Measurements from ENCODE around the gene BOLA1. TPM values are rescaled to one million over a fixed set of nuclear protein-coding genes. Genes with fewer than 3 reads are reported as not detected.

BOLA1 gene
- total RNA-seq, 1 experiment from 2014 or later = 20.4 TPM

DNA sequence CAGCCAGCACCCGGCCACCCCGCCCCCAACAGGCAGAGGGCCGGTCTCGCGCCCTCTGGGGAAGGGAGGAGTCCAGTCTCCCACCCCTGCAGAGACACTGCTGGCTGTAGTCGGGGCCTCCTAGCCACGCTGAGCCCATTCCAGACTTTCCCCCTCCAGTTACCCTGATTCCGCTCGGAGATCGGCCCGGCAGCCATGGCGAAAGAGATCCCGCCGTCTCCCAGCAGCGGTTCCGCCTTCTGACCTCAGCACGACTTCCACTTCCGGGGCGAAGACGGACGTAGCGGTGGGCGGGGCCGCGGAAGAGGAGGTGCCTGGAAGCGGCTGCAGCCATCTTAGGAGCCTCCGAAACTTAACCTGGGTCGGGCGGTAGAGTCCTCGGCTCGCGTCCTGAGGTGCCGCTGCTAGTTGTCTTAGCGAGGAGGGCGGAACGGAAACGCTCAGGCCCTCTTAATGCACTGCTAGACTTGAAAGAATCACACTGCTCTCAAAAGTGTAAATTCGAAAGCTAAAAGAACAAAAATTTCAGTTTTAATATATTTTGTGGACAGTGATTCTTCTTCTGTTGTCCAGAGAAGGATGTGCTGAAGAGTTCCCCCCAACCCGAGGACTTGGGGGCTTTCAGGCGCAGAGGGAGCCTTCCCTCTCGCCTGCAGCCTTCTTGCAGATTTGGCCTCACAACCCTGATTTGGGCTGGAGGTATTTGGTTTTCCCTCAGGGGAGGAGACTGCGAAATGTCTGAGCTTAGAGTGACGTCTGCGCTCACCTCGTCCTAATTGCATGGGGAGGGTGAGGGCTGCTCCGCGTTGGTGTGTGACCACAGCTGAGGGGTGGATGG lies 28.4 kb downstream of the BOLA1 start, which contains the start of gene SF3B4 (continued):
- TF ChIP-seq, protein P1, sequence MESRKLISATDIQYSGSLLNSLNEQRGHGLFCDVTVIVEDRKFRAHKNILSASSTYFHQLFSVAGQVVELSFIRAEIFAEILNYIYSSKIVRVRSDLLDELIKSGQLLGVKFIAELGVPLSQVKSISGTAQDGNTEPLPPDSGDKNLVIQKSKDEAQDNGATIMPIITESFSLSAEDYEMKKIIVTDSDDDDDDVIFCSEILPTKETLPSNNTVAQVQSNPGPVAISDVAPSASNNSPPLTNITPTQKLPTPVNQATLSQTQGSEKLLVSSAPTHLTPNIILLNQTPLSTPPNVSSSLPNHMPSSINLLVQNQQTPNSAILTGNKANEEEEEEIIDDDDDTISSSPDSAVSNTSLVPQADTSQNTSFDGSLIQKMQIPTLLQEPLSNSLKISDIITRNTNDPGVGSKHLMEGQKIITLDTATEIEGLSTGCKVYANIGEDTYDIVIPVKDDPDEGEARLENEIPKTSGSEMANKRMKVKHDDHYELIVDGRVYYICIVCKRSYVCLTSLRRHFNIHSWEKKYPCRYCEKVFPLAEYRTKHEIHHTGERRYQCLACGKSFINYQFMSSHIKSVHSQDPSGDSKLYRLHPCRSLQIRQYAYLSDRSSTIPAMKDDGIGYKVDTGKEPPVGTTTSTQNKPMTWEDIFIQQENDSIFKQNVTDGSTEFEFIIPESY (IDR thresholded peaks at IDR 0.05; ENCODE audit: extremely low read depth, insufficient replicate concordance, low read length) = peak; percentile 6
- TF ChIP-seq TCF7L2 (IDR thresholded peaks at IDR 0.05; ENCODE audit: borderline replicate concordance, extremely low read depth, insufficient read depth, insufficient read length) = peak; percentile 16
- TF ChIP-seq EZH2phosphoT487 (IDR thresholded peaks at IDR 0.05; ENCODE audit: borderline replicate concordance) = no peak
- no peak for TF ChIP-seq FOSL1 (IDR thresholded peaks at IDR 0.05; ENCODE audit: low read depth)

DNA sequence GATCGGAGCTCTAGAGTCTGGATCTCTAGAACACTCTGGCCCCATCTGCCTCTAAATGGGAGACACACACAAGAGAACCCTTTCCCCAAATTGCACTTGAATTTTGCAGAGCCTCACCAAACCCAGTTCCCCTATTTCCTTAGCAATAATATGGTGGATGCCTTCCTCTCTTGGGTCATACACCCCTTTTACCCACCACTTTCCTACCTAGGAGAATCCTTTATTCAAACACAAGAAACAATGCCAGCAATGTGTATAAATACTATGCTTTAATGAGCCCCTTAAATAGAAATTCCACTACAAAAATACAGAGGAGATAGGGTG lies 29.0 kb downstream of the BOLA1 start:
- peaks cover 30 to 34% of the 10 kb centered on the region in 2 experiments; a peak in 3 of 4 replicates for H3K36me3 ChIP-seq (ENCODE audit: control insufficient read depth in 1 of 2, insufficient read depth in 2 of 2, low read length in 2 of 2)
- H3K4me1 ChIP-seq (ENCODE audit: control insufficient read depth in 1 of 2, insufficient read depth in 2 of 2, low read length in 2 of 2) = peaks cover 9 to 31% of the 10 kb centered on the region in 2 experiments; a peak in 3 of 4 replicates
- H3K4me2 ChIP-seq (ENCODE audit: low read length) = peak overlapping the region; percentile 92
- no TSS peak for BruUV-seq (replicated peaks)
- peaks cover 44% of the 10 kb centered on the region for H3K79me2 ChIP-seq (ENCODE audit: insufficient read depth, low read length)
- H3K27ac ChIP-seq (ENCODE audit: low read depth, low read length) = peak overlapping the region; percentile 89
- H3K9me3 ChIP-seq (ENCODE audit: control insufficient read depth in 1 of 2, insufficient read depth in 1 of 2, low read depth in 1 of 2, low read length in 2 of 2) = no peaks in the 10 kb centered on the region
- TF ChIP-seq FOSL1 (IDR thresholded peaks at IDR 0.05; ENCODE audit: low read depth) (no peak), CBX3 (IDR thresholded peaks at IDR 0.05; ENCODE audit: low read depth) (no peak), EZH2phosphoT487 (IDR thresholded peaks at IDR 0.05; ENCODE audit: borderline replicate concordance) (no peak), EGR1 (IDR thresholded peaks at IDR 0.05; ENCODE audit: low read depth) (no peak), TCF7L2 (IDR thresholded peaks at IDR 0.05; ENCODE audit: borderline replicate concordance, extremely low read depth, insufficient read depth, insufficient read length) (no peak)
- TF ChIP-seq, protein P2, sequence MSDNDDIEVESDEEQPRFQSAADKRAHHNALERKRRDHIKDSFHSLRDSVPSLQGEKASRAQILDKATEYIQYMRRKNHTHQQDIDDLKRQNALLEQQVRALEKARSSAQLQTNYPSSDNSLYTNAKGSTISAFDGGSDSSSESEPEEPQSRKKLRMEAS (IDR thresholded peaks at IDR 0.05) = no peak
- TF ChIP-seq, protein P1 (IDR thresholded peaks at IDR 0.05; ENCODE audit: extremely low read depth, insufficient replicate concordance, low read length) = no peak
- CTCF ChIA-PET = no interaction called here
- DNase-seq (ENCODE audit: low read depth, low spot score) = no peak
- no peak for ATAC-seq
- no peak overlapping the region for H2AFZ ChIP-seq (ENCODE audit: low read depth, low read length, poor library complexity, severe bottlenecking)
- intact Hi-C loops (cut with micrococcal nuclease) = no loop called here
- H3K9ac ChIP-seq (ENCODE audit: low read length) = peak overlapping the region; percentile 88
- no peaks in the 10 kb centered on the region for H3K9me2 ChIP-seq (ENCODE audit: insufficient read depth)
- H4K20me1 ChIP-seq (ENCODE audit: insufficient read depth) = peaks cover 5% of the 10 kb centered on the region; the same call in 1 of the 2 replicates
- POLR2A ChIA-PET = interaction anchor here (0.7 to 2.5 kb wide), 4 partner anchors 10 to 41 kb away, joined by 3 to 29 read pairs (median 13); a partner anchor contains a TSS
- peak overlapping the region; percentile 89 to 99 for H3K4me3 ChIP-seq (replicated peaks in 1 of 2; ENCODE audit: low read depth in 1 of 2, low read length in 2 of 2)
- RAD21 ChIA-PET (ENCODE audit: low non-redundant PET in 1 of 2, low total read pairs in 2 of 2, uncharacterized antibody in 2 of 2, unreplicated experiment in 2 of 2) = no interaction called here
- no peaks in the 10 kb centered on the region for H3K27me3 ChIP-seq (ENCODE audit: insufficient read depth, low read length)

Measured in HCT116 (cell line).